Ovary (tissue), 3 donors: Measurements from ENCODE around the gene FLNC.

Experiments
- POLR2A ChIP-seq: fragments of 450-650 bp; IDR thresholded peaks from one replicate; pipeline ENCODE4 v1.6.1; 2017; ENCODE audit warnings: antibody characterized with exemption, mild to moderate bottlenecking, moderate library complexity
- TF ChIP-seq, protein P1 (sequence below), 3 donors: fragments of 450-650 bp in 2 of 3; fragments of 200-600 bp in 1 of 3; IDR thresholded peaks; one replicate each; pipeline versions ENCODE4 v1.5.1 to v1.8.0; 2016 to 2022; ENCODE audit warnings: antibody characterized with exemption in 3 of 3, mild to moderate bottlenecking in 1 of 3
- donor health status: DM: no; HTN: no; CAD: no.

DNA sequence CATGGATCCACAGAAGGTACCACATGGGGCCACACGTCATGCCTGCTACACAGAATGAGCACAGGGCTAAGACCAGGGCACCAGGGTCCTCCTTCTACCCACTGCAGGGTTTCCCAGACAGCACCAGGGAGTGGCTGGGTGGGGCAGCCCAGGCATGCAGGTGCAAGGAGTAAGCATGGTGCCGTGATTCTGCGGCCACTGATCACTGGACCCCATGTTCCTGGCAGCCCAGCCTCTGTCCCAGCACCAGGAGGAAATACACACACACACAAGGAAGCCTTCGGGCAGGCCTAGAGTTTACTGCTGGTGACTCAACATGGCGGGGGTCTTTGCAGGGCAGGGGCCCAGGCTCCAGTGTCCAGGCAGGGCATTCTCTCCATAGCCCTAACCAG, 46.4 kb downstream of the FLNC start:
- TF ChIP-seq, protein P1, sequence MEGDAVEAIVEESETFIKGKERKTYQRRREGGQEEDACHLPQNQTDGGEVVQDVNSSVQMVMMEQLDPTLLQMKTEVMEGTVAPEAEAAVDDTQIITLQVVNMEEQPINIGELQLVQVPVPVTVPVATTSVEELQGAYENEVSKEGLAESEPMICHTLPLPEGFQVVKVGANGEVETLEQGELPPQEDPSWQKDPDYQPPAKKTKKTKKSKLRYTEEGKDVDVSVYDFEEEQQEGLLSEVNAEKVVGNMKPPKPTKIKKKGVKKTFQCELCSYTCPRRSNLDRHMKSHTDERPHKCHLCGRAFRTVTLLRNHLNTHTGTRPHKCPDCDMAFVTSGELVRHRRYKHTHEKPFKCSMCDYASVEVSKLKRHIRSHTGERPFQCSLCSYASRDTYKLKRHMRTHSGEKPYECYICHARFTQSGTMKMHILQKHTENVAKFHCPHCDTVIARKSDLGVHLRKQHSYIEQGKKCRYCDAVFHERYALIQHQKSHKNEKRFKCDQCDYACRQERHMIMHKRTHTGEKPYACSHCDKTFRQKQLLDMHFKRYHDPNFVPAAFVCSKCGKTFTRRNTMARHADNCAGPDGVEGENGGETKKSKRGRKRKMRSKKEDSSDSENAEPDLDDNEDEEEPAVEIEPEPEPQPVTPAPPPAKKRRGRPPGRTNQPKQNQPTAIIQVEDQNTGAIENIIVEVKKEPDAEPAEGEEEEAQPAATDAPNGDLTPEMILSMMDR (IDR thresholded peaks at IDR 0.05), result no peak
- TF ChIP-seq POLR2A, result no peak
